ENCODE results near the gene FKBP6. TPM values are rescaled to one million over a fixed set of nuclear protein-coding genes. Genes with fewer than 3 reads are reported as not detected.

FKBP6 gene
- total RNA-seq, 1 donor: not detected

GRCh38 chr7:73338321-73338720 lies 10.4 kb downstream of the FKBP6 start:
- DNase-seq (ENCODE audit: low read depth): peak; percentile 9
- H3K4me3 ChIP-seq (ENCODE audit: low read depth, low read length): no peak overlapping the region
- TF ChIP-seq CTCF (IDR thresholded peaks at IDR 0.05; ENCODE audit: insufficient read depth, low read depth, low read length): no peak

- no peak for TF ChIP-seq CTCF (IDR thresholded peaks at IDR 0.05; ENCODE audit: insufficient read depth, low read depth, low read length)
- DNase-seq (ENCODE audit: low read depth): no peak
- no peak overlapping the region for H3K4me3 ChIP-seq (ENCODE audit: low read depth, low read length)
These were observed 12.6 kb downstream of the FKBP6 start for GRCh38 chr7:73340514-73340913.

GRCh38 chr7:73341877-73342276 lies 13.9 kb downstream of the FKBP6 start:
- no peak for TF ChIP-seq CTCF (IDR thresholded peaks at IDR 0.05; ENCODE audit: insufficient read depth, low read depth, low read length)
- DNase-seq (ENCODE audit: low read depth): peak; percentile 86

GRCh38 chr7:73342645-73343044 lies 14.7 kb downstream of the FKBP6 start:
- DNase-seq (ENCODE audit: low read depth): peak; percentile 71
- TF ChIP-seq CTCF (IDR thresholded peaks at IDR 0.05; ENCODE audit: insufficient read depth, low read depth, low read length): peak; percentile 75
- H3K4me3 ChIP-seq (ENCODE audit: low read depth, low read length): peak overlapping the region; percentile 5

More at GRCh38 chr7:73341877-73342276, 13.9 kb downstream of the FKBP6 start:
- no peak overlapping the region for H3K4me3 ChIP-seq (ENCODE audit: low read depth, low read length)

- H3K4me3 ChIP-seq (ENCODE audit: low read depth, low read length): no peak overlapping the region
- TF ChIP-seq CTCF (IDR thresholded peaks at IDR 0.05; ENCODE audit: insufficient read depth, low read depth, low read length): no peak
- no peak for DNase-seq (ENCODE audit: low read depth)
These were observed 15.9 kb downstream of the FKBP6 start for GRCh38 chr7:73343671-73344380.

- no peak for DNase-seq (ENCODE audit: low read depth)
- H3K4me3 ChIP-seq (ENCODE audit: low read depth, low read length): no peak overlapping the region
- no peak for TF ChIP-seq CTCF (IDR thresholded peaks at IDR 0.05; ENCODE audit: insufficient read depth, low read depth, low read length)
These were observed 17.6 kb downstream of the FKBP6 start for GRCh38 chr7:73345538-73345937.

- no peak for TF ChIP-seq CTCF (IDR thresholded peaks at IDR 0.05; ENCODE audit: insufficient read depth, low read depth, low read length)
- no peak for DNase-seq (ENCODE audit: low read depth)
These were observed 18.0 kb downstream of the FKBP6 start for GRCh38 chr7:73345951-73346350.

More at GRCh38 chr7:73345951-73346350, 18.0 kb downstream of the FKBP6 start:
- no peak overlapping the region for H3K4me3 ChIP-seq (ENCODE audit: low read depth, low read length)

All from fibroblast of villous mesenchyme (primary cell).